ENCODE data around the gene TP53I11.

Gene TP53I11

GRCh38 chr11:44915004-44915403 lies 35.7 kb downstream of the TP53I11 start:
- TF ChIP-seq CTCF (conservative IDR thresholded peaks at IDR 0.05; ENCODE audit: low read depth, low read length), result no peak
- DNase-seq (ENCODE audit: low read depth), result no peak

DNA sequence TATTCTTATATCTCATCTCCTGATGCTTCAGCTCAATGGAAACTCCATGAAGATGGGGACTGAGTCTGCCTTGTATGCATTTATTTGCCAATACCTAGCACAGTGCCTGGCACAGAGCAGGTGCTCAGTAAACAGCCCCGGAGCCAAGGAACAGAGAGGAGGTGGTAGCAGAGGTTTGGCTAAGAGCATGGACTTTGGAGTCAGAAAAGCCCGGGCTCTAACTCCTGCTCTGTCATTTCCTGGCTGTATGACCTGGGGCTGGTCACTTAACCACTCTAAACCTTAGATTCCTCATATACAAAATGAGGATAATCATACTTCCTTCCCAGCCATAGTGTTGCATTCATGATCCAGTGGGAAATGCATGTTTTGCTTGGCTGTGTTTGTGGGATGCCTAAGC lies 36.6 kb downstream of the TP53I11 start:
- no peak overlapping the region for H3K4me3 ChIP-seq (ENCODE audit: low read length)
- no peak for TF ChIP-seq CTCF (conservative IDR thresholded peaks at IDR 0.05; ENCODE audit: low read depth, low read length)
- DNase-seq (ENCODE audit: low read depth), result no peak

More at GRCh38 chr11:44915004-44915403, 35.7 kb downstream of the TP53I11 start:
- H3K4me3 ChIP-seq (ENCODE audit: low read length), result no peak overlapping the region

GRCh38 chr11:44913502-44913901 lies 37.2 kb downstream of the TP53I11 start:
- H3K4me3 ChIP-seq (ENCODE audit: low read length), result no peak overlapping the region
- no peak for TF ChIP-seq CTCF (conservative IDR thresholded peaks at IDR 0.05; ENCODE audit: low read depth, low read length)
- no peak for DNase-seq (ENCODE audit: low read depth)

GRCh38 chr11:44912270-44912987 lies 38.3 kb downstream of the TP53I11 start:
- H3K4me3 ChIP-seq (ENCODE audit: low read length), result no peak overlapping the region
- TF ChIP-seq CTCF (conservative IDR thresholded peaks at IDR 0.05; ENCODE audit: low read depth, low read length), result no peak
- DNase-seq (ENCODE audit: low read depth), result no peak

- peak; percentile 67 for TF ChIP-seq CTCF (conservative IDR thresholded peaks at IDR 0.05; ENCODE audit: low read depth, low read length)
- peak; percentile 27 for DNase-seq (ENCODE audit: low read depth)
- H3K4me3 ChIP-seq (ENCODE audit: low read length), result no peak overlapping the region
These were observed 39.5 kb downstream of the TP53I11 start for GRCh38 chr11:44911029-44911814.

DNA sequence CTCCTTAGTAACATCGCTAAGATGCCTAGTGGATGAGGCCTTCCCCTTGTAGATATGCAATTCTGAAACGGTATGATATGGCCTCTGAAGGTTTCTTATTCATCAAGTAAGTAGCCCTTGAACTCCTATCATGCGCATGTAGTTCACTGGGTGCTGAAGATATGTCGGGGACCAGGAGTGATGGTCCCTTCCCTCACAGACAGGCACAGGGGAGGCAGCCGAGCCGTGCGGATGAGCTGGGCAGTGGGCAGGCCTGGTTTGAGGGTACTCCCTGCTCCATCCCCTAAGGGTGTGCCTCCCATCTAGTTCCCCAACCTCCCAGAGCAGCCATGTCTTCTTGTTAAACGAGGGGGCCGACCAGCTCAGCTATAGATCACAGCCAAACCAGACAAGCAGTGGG lies 40.1 kb downstream of the TP53I11 start:
- DNase-seq (ENCODE audit: low read depth), result no peak
- no peak for TF ChIP-seq CTCF (conservative IDR thresholded peaks at IDR 0.05; ENCODE audit: low read depth, low read length)

DNA sequence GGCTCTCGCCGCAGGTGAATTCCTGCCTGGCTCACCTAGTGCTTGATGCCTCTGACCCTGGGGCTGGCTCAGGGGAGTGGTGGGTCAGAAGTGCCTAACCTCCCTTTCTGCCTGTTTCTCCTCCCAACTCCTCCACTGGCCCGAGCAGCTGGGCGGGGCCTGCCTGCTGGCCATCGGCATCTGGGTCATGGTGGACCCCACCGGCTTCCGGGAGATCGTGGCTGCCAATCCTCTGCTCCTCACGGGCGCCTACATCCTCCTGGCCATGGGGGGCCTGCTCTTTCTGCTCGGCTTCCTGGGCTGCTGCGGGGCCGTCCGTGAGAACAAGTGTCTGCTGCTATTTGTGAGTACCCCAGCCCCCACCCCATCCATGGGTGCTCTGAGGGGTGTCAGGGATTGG lies 41.1 kb downstream of the TP53I11 start:
- no peak for TF ChIP-seq CTCF (conservative IDR thresholded peaks at IDR 0.05; ENCODE audit: low read depth, low read length)
- H3K4me3 ChIP-seq (ENCODE audit: low read length), result no peak overlapping the region
- DNase-seq (ENCODE audit: low read depth), result no peak

More for the DNA sequence above, 40.1 kb downstream of the TP53I11 start:
- H3K4me3 ChIP-seq (ENCODE audit: low read length), result no peak overlapping the region

Data from retinal pigment epithelial cell (primary cell).